Measurements from ENCODE around the gene ATP5PO.

The ATP5PO gene

GRCh38 chr21:33884376-33885171 lies 31.0 kb downstream of the ATP5PO start:
- H3K4me1 ChIP-seq (ENCODE audit: control insufficient read depth, low read length), result no peaks in the 10 kb centered on the region
- H3K4me2 ChIP-seq (ENCODE audit: low read length), result no peak overlapping the region
- H3K79me2 ChIP-seq (ENCODE audit: control insufficient read depth, low read length), result no peaks in the 10 kb centered on the region
- H3K36me3 ChIP-seq (ENCODE audit: control insufficient read depth, low read length), result no peaks in the 10 kb centered on the region
- TF ChIP-seq CTCF (IDR thresholded peaks at IDR 0.05; ENCODE audit: low read depth, low read length, poor library complexity, severe bottlenecking) (no peak), EZH2phosphoT487 (IDR thresholded peaks at IDR 0.05; ENCODE audit: borderline replicate concordance, low read length) (no peak)
- H3K27ac ChIP-seq (ENCODE audit: low read depth, low read length), result no peak overlapping the region
- H3F3A ChIP-seq (ENCODE audit: control insufficient read depth, insufficient read depth), result no peaks in the 10 kb centered on the region
- peaks cover 4% of the 10 kb centered on the region; the same call in 1 of the 2 replicates for H3K27me3 ChIP-seq (ENCODE audit: control insufficient read depth, low read length)
- H3K4me3 ChIP-seq (ENCODE audit: low read length), result no peak overlapping the region
- no peaks in the 10 kb centered on the region for H3K9me2 ChIP-seq (replicated peaks; ENCODE audit: control insufficient read depth, low read length)
- no peaks in the 10 kb centered on the region for H3K9me3 ChIP-seq (ENCODE audit: control insufficient read depth, insufficient read depth, low read length)
- no peaks in the 10 kb centered on the region for H4K20me1 ChIP-seq (ENCODE audit: control insufficient read depth, insufficient read depth, low read depth, low read length)

- H3K27me3 ChIP-seq (ENCODE audit: control insufficient read depth, low read length), result peaks cover 4% of the 10 kb centered on the region; the same call in 1 of the 2 replicates
- H3K4me3 ChIP-seq (ENCODE audit: low read length), result no peak overlapping the region
- TF ChIP-seq EZH2phosphoT487 (IDR thresholded peaks at IDR 0.05; ENCODE audit: borderline replicate concordance, low read length), result no peak
- H3K4me2 ChIP-seq (ENCODE audit: low read length), result no peak overlapping the region
- H4K20me1 ChIP-seq (ENCODE audit: control insufficient read depth, insufficient read depth, low read depth, low read length), result no peaks in the 10 kb centered on the region
- no peaks in the 10 kb centered on the region for H3K9me3 ChIP-seq (ENCODE audit: control insufficient read depth, insufficient read depth, low read length)
- H3K36me3 ChIP-seq (ENCODE audit: control insufficient read depth, low read length), result no peaks in the 10 kb centered on the region
- H3K79me2 ChIP-seq (ENCODE audit: control insufficient read depth, low read length), result no peaks in the 10 kb centered on the region
- no peak overlapping the region for H3K27ac ChIP-seq (ENCODE audit: low read depth, low read length)
- H3K4me1 ChIP-seq (ENCODE audit: control insufficient read depth, low read length), result no peaks in the 10 kb centered on the region
- no peaks in the 10 kb centered on the region for H3K9me2 ChIP-seq (replicated peaks; ENCODE audit: control insufficient read depth, low read length)
- no peaks in the 10 kb centered on the region for H3F3A ChIP-seq (ENCODE audit: control insufficient read depth, insufficient read depth)
These were observed 32.5 kb downstream of the ATP5PO start for GRCh38 chr21:33883118-33883517.

GRCh38 chr21:33881689-33882440 lies 33.7 kb downstream of the ATP5PO start:
- H3K9me2 ChIP-seq (replicated peaks; ENCODE audit: control insufficient read depth, low read length), result no peaks in the 10 kb centered on the region
- H3K27ac ChIP-seq (ENCODE audit: low read depth, low read length), result no peak overlapping the region
- TF ChIP-seq CTCF (IDR thresholded peaks at IDR 0.05; ENCODE audit: low read depth, low read length, poor library complexity, severe bottlenecking), result no peak
- TF ChIP-seq EZH2phosphoT487 (IDR thresholded peaks at IDR 0.05; ENCODE audit: borderline replicate concordance, low read length), result no peak
- H3K79me2 ChIP-seq (ENCODE audit: control insufficient read depth, low read length), result no peaks in the 10 kb centered on the region
- H3K27me3 ChIP-seq (ENCODE audit: control insufficient read depth, low read length), result peaks cover 4% of the 10 kb centered on the region; the same call in 1 of the 2 replicates
- H3K9me3 ChIP-seq (ENCODE audit: control insufficient read depth, insufficient read depth, low read length), result no peaks in the 10 kb centered on the region
- H3K4me1 ChIP-seq (ENCODE audit: control insufficient read depth, low read length), result no peaks in the 10 kb centered on the region
- H3F3A ChIP-seq (ENCODE audit: control insufficient read depth, insufficient read depth), result no peaks in the 10 kb centered on the region
- H3K4me3 ChIP-seq (ENCODE audit: low read length), result no peak overlapping the region
- no peak overlapping the region for H3K4me2 ChIP-seq (ENCODE audit: low read length)
- H3K36me3 ChIP-seq (ENCODE audit: control insufficient read depth, low read length), result no peaks in the 10 kb centered on the region
- H4K20me1 ChIP-seq (ENCODE audit: control insufficient read depth, insufficient read depth, low read depth, low read length), result no peaks in the 10 kb centered on the region

- H3K9me2 ChIP-seq (replicated peaks; ENCODE audit: control insufficient read depth, low read length), result no peaks in the 10 kb centered on the region
- no peak overlapping the region for H3K4me3 ChIP-seq (ENCODE audit: low read length)
- H3K4me1 ChIP-seq (ENCODE audit: control insufficient read depth, low read length), result no peaks in the 10 kb centered on the region
- no peaks in the 10 kb centered on the region for H3F3A ChIP-seq (ENCODE audit: control insufficient read depth, insufficient read depth)
- no peak overlapping the region for H3K27ac ChIP-seq (ENCODE audit: low read depth, low read length)
- no peaks in the 10 kb centered on the region for H3K36me3 ChIP-seq (ENCODE audit: control insufficient read depth, low read length)
- no peak for TF ChIP-seq CTCF (IDR thresholded peaks at IDR 0.05; ENCODE audit: low read depth, low read length, poor library complexity, severe bottlenecking)
- no peak for TF ChIP-seq EZH2phosphoT487 (IDR thresholded peaks at IDR 0.05; ENCODE audit: borderline replicate concordance, low read length)
- H4K20me1 ChIP-seq (ENCODE audit: control insufficient read depth, insufficient read depth, low read depth, low read length), result no peaks in the 10 kb centered on the region
- no peaks in the 10 kb centered on the region for H3K79me2 ChIP-seq (ENCODE audit: control insufficient read depth, low read length)
- no peaks in the 10 kb centered on the region for H3K9me3 ChIP-seq (ENCODE audit: control insufficient read depth, insufficient read depth, low read length)
- no peak overlapping the region for H3K4me2 ChIP-seq (ENCODE audit: low read length)
- peaks cover 4% of the 10 kb centered on the region; the same call in 1 of the 2 replicates for H3K27me3 ChIP-seq (ENCODE audit: control insufficient read depth, low read length)
These were observed 35.0 kb downstream of the ATP5PO start for GRCh38 chr21:33880626-33881025.

Measured in DOHH2 (cell line).